IMR-90 (cell line): Measurements from ENCODE around the gene CRIM1. TPM values are rescaled to one million over a fixed set of nuclear protein-coding genes. Genes with fewer than 3 reads are reported as not detected.

Experiments used
- ATAC-seq: fragments of 200-7000 bp; cut with Tn5 transposase; 2 replicates; pipeline ENCODE4 v1.9.1; 2020; ENCODE audit warnings: low read depth, mild to moderate bottlenecking, moderate library complexity
- BruUV-seq: library from RNA; stranded (reverse); fragments of 400-500 nt; replicated peaks from 2 replicates; lab custom pipeline; 2021; lab: Mats Ljungman, UMichigan
- CTCF ChIA-PET: fragments of 300-600 bp; formaldehyde crosslinking; extraction: SDS; loops from one replicate; lab custom pipeline; 2021; ENCODE audit warnings: antibody characterized with exemption; lab: Yijun Ruan, JAX
- POLR2A ChIA-PET: fragments of 300-600 bp; sonication (Branson Sonifier 250); formaldehyde crosslinking; loops from one replicate; lab custom pipeline; 2022; ENCODE audit warnings: antibody characterized with exemption; ENCODE audit not compliant: unreplicated experiment; lab: Charles Lee
- DNase-seq: peaks from one replicate; pipeline ENCODE4 v3.0.0; 2013
- H2AFZ ChIP-seq: replicated peaks from 2 replicates; pipeline ENCODE3; 2013; ENCODE audit warnings: low read length, mild to moderate bottlenecking; ENCODE audit not compliant: poor library complexity
- H2AK5ac ChIP-seq: 2 replicates; pipeline ENCODE4 v1.6.1; 2013; ENCODE audit warnings: low read depth, low read length, inconsistent platforms
- H2AK9ac ChIP-seq: replicated peaks from 2 replicates; pipeline ENCODE3; 2013; ENCODE audit warnings: mild to moderate bottlenecking, low read depth, low read length, moderate library complexity; ENCODE audit not compliant: poor library complexity
- H2BK120ac ChIP-seq: 2 replicates; pipeline ENCODE4 v1.6.1; 2013; ENCODE audit warnings: low read depth, low read length, inconsistent platforms
- H2BK15ac ChIP-seq: 3 replicates; pipeline ENCODE4 v1.6.1; 2013; ENCODE audit warnings: low read depth, low read length, inconsistent platforms
- H2BK20ac ChIP-seq: 2 replicates; pipeline ENCODE4 v1.6.1; 2013; ENCODE audit warnings: low read depth, mild to moderate bottlenecking, inconsistent platforms, low read length, moderate library complexity
- H2BK5ac ChIP-seq: 2 replicates; pipeline ENCODE4 v1.6.1; 2013; ENCODE audit warnings: mild to moderate bottlenecking, low read depth, low read length, inconsistent platforms; ENCODE audit not compliant: poor library complexity, severe bottlenecking
- H3K14ac ChIP-seq: replicated peaks from 2 replicates; pipeline ENCODE4 v1.6.1; 2013; ENCODE audit warnings: low read depth, low read length, inconsistent platforms
- H3K18ac ChIP-seq: 2 replicates; pipeline ENCODE4 v1.6.1; 2013; ENCODE audit warnings: low read depth, low read length, control low read depth
- H3K23ac ChIP-seq: 2 replicates; pipeline ENCODE4 v1.6.1; 2013; ENCODE audit warnings: low read depth, low read length, inconsistent platforms
- H3K27ac ChIP-seq: 2 replicates; pipeline ENCODE4 v1.5.1; 2013; ENCODE audit warnings: mild to moderate bottlenecking, control low read depth, low read length; ENCODE audit not compliant: insufficient read depth
- H3K27me3 ChIP-seq: 2 replicates; pipeline ENCODE4 v1.6.1; 2013; ENCODE audit warnings: low read length; ENCODE audit not compliant: control insufficient read depth, insufficient read depth
- H3K36me3 ChIP-seq: 2 replicates; pipeline ENCODE4 v1.6.1; 2013; ENCODE audit warnings: low read length, mixed read lengths; ENCODE audit not compliant: control insufficient read depth, insufficient read depth
- H3K4ac ChIP-seq: 2 replicates; pipeline ENCODE4 v1.6.1; 2013; ENCODE audit warnings: low read depth, low read length, inconsistent platforms
- H3K4me1 ChIP-seq: 2 replicates; pipeline ENCODE4 v1.6.1; 2013; ENCODE audit warnings: low read length, mixed read lengths; ENCODE audit not compliant: control insufficient read depth, insufficient read depth
- H3K4me2 ChIP-seq: 2 replicates; pipeline ENCODE4 v1.6.1; 2013; ENCODE audit warnings: low read depth, mild to moderate bottlenecking, control low read depth, low read length, moderate library complexity
- H3K4me3 ChIP-seq: 2 replicates; pipeline ENCODE4 v1.5.1; 2013; ENCODE audit warnings: low read depth, mild to moderate bottlenecking, control low read depth, low read length, moderate library complexity; ENCODE audit not compliant: insufficient read depth
- H3K56ac ChIP-seq: 2 replicates; pipeline ENCODE4 v1.6.1; 2013; ENCODE audit warnings: low read length, inconsistent platforms; ENCODE audit not compliant: insufficient read depth; ENCODE audit errors: extremely low read depth
- H3K79me1 ChIP-seq, 2 experiments: 2 replicates each; pipeline ENCODE4 v1.6.1; 2013; ENCODE audit warnings: low read length in 2 of 2, inconsistent platforms in 1 of 2, low read depth in 1 of 2
- H3K9ac ChIP-seq: 2 replicates; pipeline ENCODE4 v1.6.1; 2013; ENCODE audit warnings: low read depth, low read length, control low read depth
- H3K9me1 ChIP-seq: 2 replicates; pipeline ENCODE4 v1.6.1; 2013; ENCODE audit warnings: low read length, inconsistent platforms; ENCODE audit not compliant: insufficient read depth
- H3K9me3 ChIP-seq: 2 replicates; pipeline ENCODE4 v1.6.1; 2013; ENCODE audit warnings: low read length; ENCODE audit not compliant: control insufficient read depth, insufficient read depth
- H4K20me1 ChIP-seq: 2 replicates; pipeline ENCODE4 v1.6.1; 2013; ENCODE audit warnings: low read length, inconsistent platforms; ENCODE audit not compliant: insufficient read depth
- H4K5ac ChIP-seq: 2 replicates; pipeline ENCODE4 v1.6.1; 2013; ENCODE audit warnings: mild to moderate bottlenecking, low read depth, low read length, control low read depth
- H4K8ac ChIP-seq, 2 experiments: 2 replicates each; pipeline ENCODE4 v1.6.1; 2013; ENCODE audit warnings: low read depth in 2 of 2, low read length in 2 of 2, control low read depth in 1 of 2, inconsistent platforms in 1 of 2
- H4K91ac ChIP-seq: 2 replicates; pipeline ENCODE4 v1.6.1; 2013; ENCODE audit warnings: low read depth, low read length, inconsistent platforms; ENCODE audit not compliant: insufficient read depth
- BHLHE40 ChIP-seq: fragments of 150-350 bp; IDR thresholded peaks from 2 replicates; pipeline ENCODE4 v1.6.1; 2016; ENCODE audit warnings: mild to moderate bottlenecking, low read depth, low read length
- CEBPB ChIP-seq: IDR thresholded peaks from 2 replicates; pipeline ENCODE4 v1.6.1; 2012; ENCODE audit warnings: low read depth, low read length, improper control_type of control experiment
- CHD1 ChIP-seq: IDR thresholded peaks from 2 replicates; pipeline ENCODE4 v1.6.1; 2012; ENCODE audit warnings: low read depth, low read length, improper control_type of control experiment
- CTCF ChIP-seq: conservative IDR thresholded peaks from 2 replicates; pipeline ENCODE4 v1.5.1; 2012; ENCODE audit warnings: mild to moderate bottlenecking, low read depth, low read length, improper control_type of control experiment
- ELK1 ChIP-seq: fragments of 150-350 bp; IDR thresholded peaks from 2 replicates; pipeline ENCODE4 v1.6.1; 2016; ENCODE audit warnings: low read depth, mild to moderate bottlenecking, low read length, moderate library complexity, borderline replicate concordance
- FOS ChIP-seq: fragments of 150-350 bp; IDR thresholded peaks from 2 replicates; pipeline ENCODE4 v1.6.1; 2016; ENCODE audit warnings: low read depth, low read length
- MAFK ChIP-seq: IDR thresholded peaks from 2 replicates; pipeline ENCODE4 v1.6.1; 2012; ENCODE audit warnings: low read depth, low read length, improper control_type of control experiment
- MAZ ChIP-seq: IDR thresholded peaks from 2 replicates; pipeline ENCODE4 v1.6.1; 2012; ENCODE audit warnings: low read depth, mild to moderate bottlenecking, low read length, improper control_type of control experiment, moderate library complexity, borderline replicate concordance
- MXI1 ChIP-seq: IDR thresholded peaks from 2 replicates; pipeline ENCODE4 v1.6.1; 2012; ENCODE audit warnings: low read depth, mild to moderate bottlenecking, low read length, moderate library complexity, borderline replicate concordance
- NFE2L2 ChIP-seq: fragments of 150-350 bp; IDR thresholded peaks from 2 replicates; pipeline ENCODE4 v1.6.1; 2016; ENCODE audit warnings: low read depth, mild to moderate bottlenecking, low read length
- POLR2A ChIP-seq: IDR thresholded peaks from 2 replicates; pipeline ENCODE4 v1.6.1; 2012; ENCODE audit warnings: mild to moderate bottlenecking, low read depth, low read length
- RAD21 ChIP-seq: IDR thresholded peaks from 2 replicates; pipeline ENCODE4 v1.6.1; 2012; ENCODE audit warnings: low read length, improper control_type of control experiment
- RCOR1 ChIP-seq: IDR thresholded peaks from 2 replicates; pipeline ENCODE4 v1.6.1; 2012; ENCODE audit warnings: mild to moderate bottlenecking, low read length, improper control_type of control experiment; ENCODE audit not compliant: insufficient replicate concordance
- RFX5 ChIP-seq: IDR thresholded peaks from 2 replicates; pipeline ENCODE4 v1.8.0; 2012; ENCODE audit warnings: low read depth, mild to moderate bottlenecking, low read length, moderate library complexity
- USF2 ChIP-seq: fragments of 150-350 bp; IDR thresholded peaks from 2 replicates; pipeline ENCODE4 v1.6.1; 2017; ENCODE audit warnings: mild to moderate bottlenecking, antibody characterized with exemption, low read length, low read depth
- whole genome bisulfite sequencing, 2 experiments: methylation state at CpG; one replicate each; pipeline versions ENCODE4 v1.1.5 to v1.1.7; 2013; ENCODE audit warnings: missing lambda C conversion rate in 2 of 2; ENCODE audit not compliant: insufficient read length in 1 of 2; ENCODE audit errors: extremely low coverage in 2 of 2; 5-methylcytosine and 5-hydroxymethylcytosine counted together
- dilution Hi-C: fragments of 300-500 bp; cut with HindIII; formaldehyde crosslinking; loops from one replicate; pipeline ENCODE4 v1.14.3; 2018; ENCODE audit warnings: low sequenced_read_pairs; ENCODE audit not compliant: unreplicated experiment
- in situ Hi-C: fragments of 300-500 bp; cut with MboI; formaldehyde crosslinking; loops from 3 replicates; pipeline ENCODE4 v1.14.3; 2019; ENCODE audit warnings: low sequenced_read_pairs, inconsistent platforms, mixed read lengths
- intact Hi-C: fragments of 100-400 bp; cut with micrococcal nuclease; formaldehyde crosslinking; loops from 2 replicates; pipeline ENCODE4 v1.10.0; 2022
- polyA plus RNA-seq, 3 experiments: library from polyadenylated mRNA; depleted of rRNA; stranded (reverse); fragments of >200 nt; gene quantifications; 2 replicates each; pipeline ENCODE4 v1.2.3, GENCODE V29; 2012; ENCODE audit warnings: low replicate concordance in 1 of 3
- total RNA-seq: library from RNA; depleted of rRNA; stranded (reverse); fragments of >200 nt; gene quantifications from 2 replicates; pipeline ENCODE4 v1.2.3, GENCODE V29; 2012

CRIM1 gene
- total and polyA plus RNA-seq, 2 of the 4 experiments (the other 2 are of a cell fraction) = 285 to 490 TPM

- ChIA-PET POLR2A (interaction anchor here (0.7 kb wide), 1 partner anchor 9 kb away, joined by 5 read pairs; no protein-coding TSS in a partner anchor), CTCF (interaction anchor here (1.7 kb wide), 1 partner anchor 54 kb away, joined by 4 read pairs; no protein-coding TSS in a partner anchor)
- Histone ChIP-seq H3K23ac (peak overlapping the region; percentile 53; the same call in 1 of the 2 replicates), H4K5ac (peak overlapping the region; percentile 32; the same call in 1 of the 2 replicates), H3K36me3 (peaks cover 32% of the 10 kb centered on the region), H2BK5ac (peak overlapping the region; percentile 85), H3K56ac (no peak overlapping the region), H2BK20ac (peak overlapping the region; percentile 78; the same call in 1 of the 2 replicates), H3K27me3 (no peaks in the 10 kb centered on the region), H3K79me1 (peaks cover 46 to 83% of the 10 kb centered on the region in 2 experiments), H4K91ac (peak overlapping the region; percentile 31; the same call in 1 of the 2 replicates), H3K18ac (peak overlapping the region; percentile 79; the same call in 1 of the 2 replicates), H3K9ac (no peak overlapping the region), H3K4me2 (peak overlapping the region; percentile 16; the same call in 1 of the 2 replicates), H4K20me1 (peaks cover 36% of the 10 kb centered on the region; the same call in 1 of the 2 replicates), H3K9me3 (no peaks in the 10 kb centered on the region), H3K9me1 (peaks cover 40% of the 10 kb centered on the region), H2BK15ac (0 out of 3 replicates have a peak overlapping the region, but pooled peaks have one; percentile 49), H2BK120ac (peak overlapping the region; percentile 77; the same call in 1 of the 2 replicates), H3K4me1 (peaks cover 50% of the 10 kb centered on the region), H2AK9ac (no peak overlapping the region), H3K14ac (peak overlapping the region; percentile 54; the same call in 1 of the 2 replicates), H3K4ac (peak overlapping the region; percentile 83; the same call in 1 of the 2 replicates), H2AFZ (no peak overlapping the region), H2AK5ac (no peak overlapping the region), H3K27ac (peak overlapping the region; percentile 78; the same call in 1 of the 2 replicates), H4K8ac (0 out of 4 replicates have a peak overlapping the region, but pooled peaks of 1 of the 2 experiments have one; percentile 57), H3K4me3 (no peak overlapping the region)
- in situ Hi-C loops (no loop called here), dilution Hi-C loops (no loop called here), intact Hi-C loops (loop anchor here (5.0 kb wide), 1 partner anchor 95 kb away; the partner anchor contains the start of gene CRIM1)
- peak; percentile 80 for DNase-seq
- no CpG with 5 or more reads among the region's 3 CpGs for WGBS, 2 experiments
- peak; percentile 40 for ATAC-seq
- BruUV-seq = no TSS peak
- TF ChIP-seq CEBPB (no peak), RFX5 (no peak), ELK1 (no peak), USF2 (no peak), FOS (no peak), CTCF (no peak), POLR2A (no peak), CHD1 (no peak), MAZ (no peak), MAFK (no peak), NFE2L2 (no peak), BHLHE40 (no peak), MXI1 (no peak), RAD21 (no peak), RCOR1 (no peak)
These were observed 96.7 kb downstream of the CRIM1 start for GRCh38 chr2:36452260-36452659.
